Epithelial cell of proximal tubule (primary cell): ENCODE measurements around the gene OR5AC2. TPM values are rescaled to one million over a fixed set of nuclear protein-coding genes. Genes with fewer than 3 reads are reported as not detected.

Experiments
- DNase-seq: peaks from one replicate; pipeline ENCODE4 v3.0.0-alpha.2; 2011; ENCODE audit warnings: low read depth
- H3K4me3 ChIP-seq: 2 replicates; pipeline ENCODE4 v1.5.1; 2011; ENCODE audit warnings: low read depth, mild to moderate bottlenecking, low read length
- CTCF ChIP-seq: conservative IDR thresholded peaks from 2 replicates; pipeline ENCODE4 v1.5.1; 2012; ENCODE audit warnings: low read depth, mild to moderate bottlenecking, low read length
- total RNA-seq: library from RNA; depleted of rRNA; stranded (reverse); fragments of >200 nt; gene quantifications from 2 replicates; pipeline ENCODE4 v1.2.3, GENCODE V29; 2015

OR5AC2 gene
- total RNA-seq, 1 donor from 2014 or later: not detected

- H3K4me3 ChIP-seq: no peak overlapping the region
- DNase-seq: no peak
- no peak for TF ChIP-seq CTCF
These were observed 12.9 kb downstream of the OR5AC2 start for GRCh38 chr3:98099848-98100247.

GRCh38 chr3:98108162-98108561, 21.2 kb downstream of the OR5AC2 start:
- TF ChIP-seq CTCF: no peak
- no peak overlapping the region for H3K4me3 ChIP-seq
- no peak for DNase-seq

GRCh38 chr3:98109807-98110549, 23.0 kb downstream of the OR5AC2 start:
- no peak for DNase-seq
- no peak for TF ChIP-seq CTCF
- H3K4me3 ChIP-seq: no peak overlapping the region

- no peak for TF ChIP-seq CTCF
- DNase-seq: no peak
- H3K4me3 ChIP-seq: no peak overlapping the region
These were observed 23.6 kb downstream of the OR5AC2 start for GRCh38 chr3:98110550-98110908.

GRCh38 chr3:98114264-98114663, 27.3 kb downstream of the OR5AC2 start:
- no peak for DNase-seq
- H3K4me3 ChIP-seq: no peak overlapping the region
- no peak for TF ChIP-seq CTCF

GRCh38 chr3:98115717-98116116, 28.7 kb downstream of the OR5AC2 start:
- no peak overlapping the region for H3K4me3 ChIP-seq
- no peak for DNase-seq
- no peak for TF ChIP-seq CTCF

- H3K4me3 ChIP-seq: no peak within 1 kb of the TSS
- no peak for DNase-seq
- TF ChIP-seq CTCF: no peak
These were observed 43.4 kb downstream of the OR5AC2 start, which contains the start of gene OR5H1 for GRCh38 chr3:98130421-98130820. OR5H1 (plus strand) TSS chr3:98130721; CDS start chr3:98132698, 1,977 bp downstream.
